ENCODE data around the gene NR4A1. TPM values are rescaled to one million over a fixed set of nuclear protein-coding genes. Genes with fewer than 3 reads are reported as not detected.

Gene NR4A1
- total RNA-seq, 1 experiment from 2014 or later = 26.9 TPM

GRCh38 chr12:52033446-52034140 lies 17.6 kb upstream of the NR4A1 start:
- TF ChIP-seq NR3C1 (CRISPR knock-in tag; conservative IDR thresholded peaks at IDR 0.05; ENCODE audit: low read depth) (no peak), GTF2I (CRISPR knock-in tag; conservative IDR thresholded peaks at IDR 0.05) (no peak), ZNF671 (CRISPR knock-in tag; IDR thresholded peaks at IDR 0.05) (no peak), ZNF219 (CRISPR knock-in tag; IDR thresholded peaks at IDR 0.05; ENCODE audit: borderline replicate concordance) (no peak)
- Mint-ChIP-seq H3K27ac (peak overlapping the region; percentile 95), H3K9me3 (no peaks in the 10 kb centered on the region), H3K27me3 (ENCODE audit: low read depth) (peaks cover 51% of the 10 kb centered on the region), H3K4me3 (peak overlapping the region; percentile 68), H3K4me1 (peaks cover 36% of the 10 kb centered on the region), H3K36me3 (no peaks in the 10 kb centered on the region)
- CTCF ChIA-PET = interaction anchor here (0.6 to 21.1 kb wide), 16 partner anchors 10 to 1473 kb away, joined by 3 to 1431 read pairs (median 10); partner anchors contain the start of genes ANKRD33, ATG101, NR4A1 and SMIM41
- no peak for ATAC-seq
- POLR2A ChIA-PET = interaction anchor here (0.8 to 5.0 kb wide), 14 partner anchors 10 to 973 kb away, joined by 3 to 17 read pairs (median 4); partner anchors contain the start of genes ATG101, EIF4B, NR4A1 and SMIM41
- DNase-seq (ENCODE audit: low spot score) = no peak

GRCh38 chr12:52035190-52035589 lies 16.1 kb upstream of the NR4A1 start:
- H3K9me3 Mint-ChIP-seq = no peaks in the 10 kb centered on the region
- H3K27ac Mint-ChIP-seq = no peak overlapping the region
- ATAC-seq (no peak), DNase-seq (ENCODE audit: low spot score) (no peak)
- H3K27me3 Mint-ChIP-seq (ENCODE audit: low read depth) = peaks cover 54% of the 10 kb centered on the region
- no peaks in the 10 kb centered on the region for H3K36me3 Mint-ChIP-seq
- no peak overlapping the region for H3K4me3 Mint-ChIP-seq
- ChIA-PET CTCF (interaction anchor here (0.9 to 7.1 kb wide), 2 partner anchors 10 to 85 kb away, joined by 3 to 130 read pairs; no protein-coding TSS in a partner anchor), POLR2A (no interaction called here)
- peaks cover 32% of the 10 kb centered on the region for H3K4me1 Mint-ChIP-seq
- TF ChIP-seq ZNF671 (CRISPR knock-in tag; IDR thresholded peaks at IDR 0.05) = no peak
- no peak for TF ChIP-seq ZNF425 (CRISPR knock-in tag; conservative IDR thresholded peaks at IDR 0.05)
- TF ChIP-seq ZNF232 (CRISPR knock-in tag; IDR thresholded peaks at IDR 0.05) = no peak
- TF ChIP-seq HMGXB4 (CRISPR knock-in tag; IDR thresholded peaks at IDR 0.05) = no peak
- TF ChIP-seq ZNF263 (CRISPR knock-in tag; IDR thresholded peaks at IDR 0.05; ENCODE audit: low read depth) = no peak
- TF ChIP-seq JAZF1 (CRISPR knock-in tag; IDR thresholded peaks at IDR 0.05) = no peak
- no peak for TF ChIP-seq TEAD4 (CRISPR knock-in tag; IDR thresholded peaks at IDR 0.05)
- no peak for TF ChIP-seq ZMAT4 (CRISPR knock-in tag; IDR thresholded peaks at IDR 0.05)
- TF ChIP-seq STAT6 (CRISPR knock-in tag; conservative IDR thresholded peaks at IDR 0.05; ENCODE audit: low read depth) = no peak
- TF ChIP-seq NFE2L1 (CRISPR knock-in tag; IDR thresholded peaks at IDR 0.05) = no peak
- TF ChIP-seq E2F4 (CRISPR knock-in tag; IDR thresholded peaks at IDR 0.05; ENCODE audit: borderline replicate concordance, low read depth) = no peak
- no peak for TF ChIP-seq FOXJ3 (CRISPR knock-in tag; IDR thresholded peaks at IDR 0.05; ENCODE audit: borderline replicate concordance)
- TF ChIP-seq CREB1 (CRISPR knock-in tag; IDR thresholded peaks at IDR 0.05) = no peak
- no peak for TF ChIP-seq ZSCAN18 (CRISPR knock-in tag; IDR thresholded peaks at IDR 0.05)
- TF ChIP-seq EMX1 (CRISPR knock-in tag; IDR thresholded peaks at IDR 0.05) = no peak
- no peak for TF ChIP-seq ARID4B (CRISPR knock-in tag; IDR thresholded peaks at IDR 0.05; ENCODE audit: borderline replicate concordance)
